Right cardiac atrium (tissue), 5 donors: ENCODE data around the gene ALPK3. TPM values are rescaled to one million over a fixed set of nuclear protein-coding genes. Genes with fewer than 3 reads are reported as not detected.

Source experiments
- ATAC-seq, 2 donors: fragments of 200-7000 bp; cut with Tn5 transposase; one replicate each; pipeline versions ENCODE4 v1.8.0 to v1.9.1; 2020; ENCODE audit warnings: moderate library complexity in 2 of 2, mild to moderate bottlenecking in 1 of 2
- DNase-seq, 3 donors: peaks; one replicate each; pipeline ENCODE4 v3.0.0-alpha.2; 2020
- H3K27ac ChIP-seq: one replicate; pipeline ENCODE4 v1.5.1; 2013; ENCODE audit warnings: mild to moderate bottlenecking, low read length, control low read depth, moderate library complexity
- H3K27me3 ChIP-seq: one replicate; pipeline ENCODE4 v1.6.1; 2013; ENCODE audit not compliant: control insufficient read depth, insufficient read depth
- H3K4me1 ChIP-seq: one replicate; pipeline ENCODE4 v1.6.1; 2013; ENCODE audit warnings: low read length; ENCODE audit not compliant: control insufficient read depth, insufficient read depth
- H3K4me3 ChIP-seq: one replicate; pipeline ENCODE4 v1.5.1; 2013; ENCODE audit warnings: low read length, control low read depth
- H3K9me3 ChIP-seq: one replicate; pipeline ENCODE4 v1.6.1; 2013; ENCODE audit warnings: low read length; ENCODE audit not compliant: control insufficient read depth
- WGBS: extraction: QIAGEN DNeasy Blood & Tissue Kit; methylation state at CpG from one replicate; pipeline ENCODE4 v1.1.7; 2013; 5-methylcytosine and 5-hydroxymethylcytosine counted together
- intact Hi-C, 4 donors: fragments of 100-400 bp; cut with DNase I; formaldehyde crosslinking; loops; one replicate each; pipeline versions ENCODE4 v1.11.0 to v1.14.0; 2022 to 2023
- polyA plus RNA-seq: library from polyadenylated mRNA; stranded (reverse); fragments of 200-250 nt; gene quantifications from one replicate; pipeline ENCODE4 v1.2.3, GENCODE V29; 2013
- total RNA-seq, 4 donors: library from RNA; stranded (reverse); fragmentation: NEBNext Ultra II Directional; extraction: Animal tissue kit (Norgen Biotek cat#: 25700); gene quantifications; one replicate each; pipeline ENCODE4 v1.2.1, GENCODE V29; 2021
- donor health status: healthy with polysubstance abuse.
- donor health status: DM: no; HTN: yes; CAD: no.
- donor health status: DM: no; HTN: no; CAD: no.
- donor health status: DM: no; HTN: yes; CAD: no; lungs with severe emphysema.
- donor health status: DM: yes; HTN: yes; CAD: no.

The ALPK3 gene
- total and polyA plus RNA-seq, 5 donors, result 65.8 to 95.2 (median 77.6) TPM

- WGBS, result 88% methylated on average over 3 of the region's 3 CpGs
- Histone ChIP-seq H3K4me3 (no peak overlapping the region), H3K27ac (no peak overlapping the region), H3K9me3 (no peaks in the 10 kb centered on the region), H3K4me1 (peaks cover 34% of the 10 kb centered on the region), H3K27me3 (no peaks in the 10 kb centered on the region)
- ATAC-seq (no peak), DNase-seq (no peak)
- intact Hi-C loops, result no loop called here
These were observed 91.9 kb downstream of the ALPK3 start for GRCh38 chr15:84909029-84909428.

- ATAC-seq, result no peak
- Histone ChIP-seq H3K9me3 (no peaks in the 10 kb centered on the region), H3K4me1 (peaks cover 32% of the 10 kb centered on the region), H3K4me3 (no peak overlapping the region), H3K27ac (no peak overlapping the region), H3K27me3 (no peaks in the 10 kb centered on the region)
- 82% methylated on average over 4 of the region's 4 CpGs for WGBS
- intact Hi-C loops, result loop anchor here in 1 of 4 donors (10.0 kb wide), 1 partner anchor 65 kb away; no protein-coding TSS in a partner anchor
- peak in 1 of 3 donors; percentile 54 for DNase-seq
These were observed 92.6 kb downstream of the ALPK3 start for GRCh38 chr15:84909782-84910181.

- H3K27me3 ChIP-seq, result no peaks in the 10 kb centered on the region
- H3K4me1 ChIP-seq, result peaks cover 36% of the 10 kb centered on the region
- intact Hi-C loops, result loop anchor here in 1 of 4 donors (10.0 kb wide), 1 partner anchor 66 kb away; no protein-coding TSS in a partner anchor
- ATAC-seq (no peak), DNase-seq (peak in 1 of 3 donors; percentile 61)
- no peak overlapping the region for H3K4me3 ChIP-seq
- peak overlapping the region; percentile 5 for H3K27ac ChIP-seq
- WGBS, result 85% methylated on average over 17 of the region's 17 CpGs
- no peaks in the 10 kb centered on the region for H3K9me3 ChIP-seq
These were observed 93.9 kb downstream of the ALPK3 start for GRCh38 chr15:84910928-84911623.

GRCh38 chr15:84911879-84912660 is 94.9 kb downstream of the ALPK3 start:
- ATAC-seq (peak; percentile 93 to 95), DNase-seq (peak; percentile 95 to 96 (median 95))
- H3K4me3 ChIP-seq, result no peak overlapping the region
- H3K9me3 ChIP-seq, result no peaks in the 10 kb centered on the region
- H3K4me1 ChIP-seq, result peaks cover 36% of the 10 kb centered on the region
- H3K27ac ChIP-seq, result peak overlapping the region; percentile 88
- no peaks in the 10 kb centered on the region for H3K27me3 ChIP-seq
- 20% methylated on average over 6 of the region's 6 CpGs for WGBS
- intact Hi-C loops, result loop anchor here in 1 of 4 donors (10.0 kb wide), 1 partner anchor 67 kb away; no protein-coding TSS in a partner anchor

GRCh38 chr15:84913360-84913723 is 96.2 kb downstream of the ALPK3 start:
- intact Hi-C loops, result loop anchor here in 1 of 4 donors (10.0 kb wide), 1 partner anchor 69 kb away; no protein-coding TSS in a partner anchor
- no peaks in the 10 kb centered on the region for H3K27me3 ChIP-seq
- WGBS, result 39% methylated on average over 2 of the region's 2 CpGs
- H3K27ac ChIP-seq, result peak overlapping the region; percentile 88
- H3K4me3 ChIP-seq, result no peak overlapping the region
- H3K4me1 ChIP-seq, result peaks cover 36% of the 10 kb centered on the region
- no peaks in the 10 kb centered on the region for H3K9me3 ChIP-seq
- DNase-seq, result no peak
- ATAC-seq, result no peak

- 63% methylated on average over 5 of the region's 5 CpGs for WGBS
These were observed 97.2 kb downstream of the ALPK3 start for GRCh38 chr15:84914351-84914750.

GRCh38 chr15:84914909-84915605 is 97.9 kb downstream of the ALPK3 start:
- intact Hi-C loops, result loop anchor here in 1 of 4 donors (10.0 kb wide), 1 partner anchor 70 kb away; no protein-coding TSS in a partner anchor
- Histone ChIP-seq H3K4me1 (peaks cover 35% of the 10 kb centered on the region), H3K9me3 (no peaks in the 10 kb centered on the region), H3K27ac (peak overlapping the region; percentile 99), H3K27me3 (no peaks in the 10 kb centered on the region), H3K4me3 (no peak overlapping the region)
- 19% methylated on average over 12 of the region's 12 CpGs for WGBS
- peak; percentile 83 for ATAC-seq
- DNase-seq, result peak; percentile 88 to 89 (median 89)

More at GRCh38 chr15:84914351-84914750, 97.2 kb downstream of the ALPK3 start:
- ATAC-seq, result no peak
- H3K4me3 ChIP-seq, result no peak overlapping the region
- intact Hi-C loops, result loop anchor here in 1 of 4 donors (10.0 kb wide), 1 partner anchor 70 kb away; no protein-coding TSS in a partner anchor
- DNase-seq, result peak in 1 of 3 donors; percentile 39
- H3K4me1 ChIP-seq, result peaks cover 36% of the 10 kb centered on the region
- H3K27me3 ChIP-seq, result no peaks in the 10 kb centered on the region
- H3K27ac ChIP-seq, result peak overlapping the region; percentile 99
- H3K9me3 ChIP-seq, result no peaks in the 10 kb centered on the region

DNA sequence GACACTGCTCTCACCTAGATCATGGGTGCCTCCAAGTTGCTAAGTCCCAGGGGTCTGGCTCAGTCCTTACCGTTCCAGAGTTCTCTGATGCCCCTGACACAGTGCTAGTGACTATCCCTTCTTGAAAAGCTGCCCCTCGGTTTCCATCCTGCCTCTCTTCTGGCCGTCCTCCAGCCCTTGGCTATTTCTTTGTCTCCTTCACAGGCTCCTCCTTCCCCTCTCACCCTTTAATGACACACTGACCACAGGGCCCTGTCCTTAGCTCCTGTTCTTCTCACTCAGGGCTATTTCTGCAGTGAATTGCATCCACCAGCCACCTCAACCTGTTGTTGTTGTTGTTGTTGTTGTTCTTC is 98.4 kb downstream of the ALPK3 start:
- H3K27ac ChIP-seq, result peak overlapping the region; percentile 99
- intact Hi-C loops, result loop anchor here in 1 of 4 donors (10.0 kb wide), 1 partner anchor 71 kb away; no protein-coding TSS in a partner anchor
- H3K4me1 ChIP-seq, result peaks cover 34% of the 10 kb centered on the region
- no peaks in the 10 kb centered on the region for H3K27me3 ChIP-seq
- H3K4me3 ChIP-seq, result no peak overlapping the region
- 32% methylated on average over 3 of the region's 3 CpGs for WGBS
- peak in 1 of 3 donors; percentile 45 for DNase-seq
- no peaks in the 10 kb centered on the region for H3K9me3 ChIP-seq
- no peak for ATAC-seq

DNA sequence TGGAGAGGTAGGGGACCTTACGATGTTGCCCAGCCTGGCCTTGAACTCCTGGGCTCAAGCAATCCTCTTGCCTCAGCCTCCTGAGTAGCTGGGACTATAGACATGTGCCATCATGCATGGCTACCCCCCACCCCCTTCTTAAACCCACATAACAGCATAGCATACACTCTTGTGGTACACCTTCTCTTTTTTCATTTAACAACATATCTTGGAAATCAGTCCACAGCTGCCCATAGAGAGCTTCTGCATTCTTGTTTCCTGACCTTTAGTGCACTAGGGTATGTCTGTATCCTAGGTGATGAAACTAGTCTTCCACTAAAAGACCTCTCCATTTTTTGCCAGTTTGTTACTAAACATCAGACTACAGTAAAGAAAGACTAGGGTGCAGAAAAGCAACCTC is 100.3 kb downstream of the ALPK3 start:
- ATAC-seq (no peak), DNase-seq (peak in 1 of 3 donors; percentile 9)
- intact Hi-C loops, result loop anchor here in 1 of 4 donors (10.0 kb wide), 1 partner anchor 73 kb away; no protein-coding TSS in a partner anchor
- Histone ChIP-seq H3K9me3 (no peaks in the 10 kb centered on the region), H3K27me3 (no peaks in the 10 kb centered on the region), H3K27ac (no peak overlapping the region), H3K4me1 (peaks cover 21% of the 10 kb centered on the region), H3K4me3 (no peak overlapping the region)
- 100% methylated on average over 1 of the region's 1 CpG for WGBS

- WGBS, result 96% methylated on average over 2 of the region's 2 CpGs
- no peak for ATAC-seq
- intact Hi-C loops, result loop anchor here in 1 of 4 donors (10.0 kb wide), 1 partner anchor 74 kb away; no protein-coding TSS in a partner anchor
- Histone ChIP-seq H3K4me1 (peaks cover 12% of the 10 kb centered on the region), H3K27ac (no peak overlapping the region), H3K4me3 (no peak overlapping the region), H3K9me3 (no peaks in the 10 kb centered on the region), H3K27me3 (no peaks in the 10 kb centered on the region)
- DNase-seq, result no peak
These were observed 102.0 kb downstream of the ALPK3 start for GRCh38 chr15:84919106-84919667.
